ENCODE measurements around the gene MYO7A.

The MYO7A gene

DNA sequence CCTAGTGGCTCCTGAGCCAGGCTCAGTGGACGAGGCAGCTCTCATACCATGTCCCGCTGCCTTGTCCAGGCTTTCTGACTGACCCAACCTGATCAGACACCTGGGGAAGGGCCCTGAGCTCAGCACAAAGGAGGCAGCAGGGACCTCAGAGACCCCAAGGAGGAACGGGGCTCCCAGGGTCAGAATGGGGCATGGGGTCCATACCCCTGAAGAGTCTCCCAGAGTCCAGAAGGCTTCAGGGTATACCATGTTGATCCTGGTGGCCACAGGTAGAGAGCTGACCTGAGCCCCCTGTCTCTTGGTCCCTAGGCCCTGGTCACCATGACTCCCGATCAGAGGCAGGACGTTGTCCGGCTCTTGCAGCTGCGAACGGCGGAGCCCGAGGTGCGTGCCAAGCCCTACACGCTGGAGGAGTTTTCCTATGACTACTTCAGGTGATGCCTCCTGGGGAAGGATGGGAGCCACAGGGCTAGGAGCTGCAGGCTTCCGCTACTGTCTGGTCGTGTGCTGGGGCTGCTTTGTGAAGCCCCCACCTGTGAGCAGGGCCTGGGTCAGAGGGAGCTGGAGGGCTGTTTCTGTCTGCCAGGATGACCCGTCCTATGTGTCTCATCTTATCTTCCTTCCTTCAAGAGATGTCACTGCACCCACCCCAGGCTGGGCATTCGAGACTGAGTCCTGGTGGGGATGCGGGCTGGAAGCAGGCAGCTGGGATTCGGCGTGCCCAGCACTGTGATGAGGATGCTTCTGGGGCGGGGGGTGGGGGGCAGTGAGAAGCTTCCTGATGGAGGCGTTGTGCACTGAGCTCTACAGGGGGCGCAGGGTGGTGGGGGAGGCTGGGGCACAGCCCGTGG is 74.2 kb downstream of the MYO7A start:
- in situ Hi-C loops (cut with MboI; ENCODE audit: low sequenced_read_pairs, unreplicated experiment) = no loop called here
- TF ChIP-seq, protein P1, sequence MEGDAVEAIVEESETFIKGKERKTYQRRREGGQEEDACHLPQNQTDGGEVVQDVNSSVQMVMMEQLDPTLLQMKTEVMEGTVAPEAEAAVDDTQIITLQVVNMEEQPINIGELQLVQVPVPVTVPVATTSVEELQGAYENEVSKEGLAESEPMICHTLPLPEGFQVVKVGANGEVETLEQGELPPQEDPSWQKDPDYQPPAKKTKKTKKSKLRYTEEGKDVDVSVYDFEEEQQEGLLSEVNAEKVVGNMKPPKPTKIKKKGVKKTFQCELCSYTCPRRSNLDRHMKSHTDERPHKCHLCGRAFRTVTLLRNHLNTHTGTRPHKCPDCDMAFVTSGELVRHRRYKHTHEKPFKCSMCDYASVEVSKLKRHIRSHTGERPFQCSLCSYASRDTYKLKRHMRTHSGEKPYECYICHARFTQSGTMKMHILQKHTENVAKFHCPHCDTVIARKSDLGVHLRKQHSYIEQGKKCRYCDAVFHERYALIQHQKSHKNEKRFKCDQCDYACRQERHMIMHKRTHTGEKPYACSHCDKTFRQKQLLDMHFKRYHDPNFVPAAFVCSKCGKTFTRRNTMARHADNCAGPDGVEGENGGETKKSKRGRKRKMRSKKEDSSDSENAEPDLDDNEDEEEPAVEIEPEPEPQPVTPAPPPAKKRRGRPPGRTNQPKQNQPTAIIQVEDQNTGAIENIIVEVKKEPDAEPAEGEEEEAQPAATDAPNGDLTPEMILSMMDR (IDR thresholded peaks at IDR 0.05; ENCODE audit: borderline replicate concordance, control extremely low read depth, extremely low read depth, insufficient read depth, missing control alignments) = no peak
- no peak for DNase-seq (ENCODE audit: low spot score)

DNA sequence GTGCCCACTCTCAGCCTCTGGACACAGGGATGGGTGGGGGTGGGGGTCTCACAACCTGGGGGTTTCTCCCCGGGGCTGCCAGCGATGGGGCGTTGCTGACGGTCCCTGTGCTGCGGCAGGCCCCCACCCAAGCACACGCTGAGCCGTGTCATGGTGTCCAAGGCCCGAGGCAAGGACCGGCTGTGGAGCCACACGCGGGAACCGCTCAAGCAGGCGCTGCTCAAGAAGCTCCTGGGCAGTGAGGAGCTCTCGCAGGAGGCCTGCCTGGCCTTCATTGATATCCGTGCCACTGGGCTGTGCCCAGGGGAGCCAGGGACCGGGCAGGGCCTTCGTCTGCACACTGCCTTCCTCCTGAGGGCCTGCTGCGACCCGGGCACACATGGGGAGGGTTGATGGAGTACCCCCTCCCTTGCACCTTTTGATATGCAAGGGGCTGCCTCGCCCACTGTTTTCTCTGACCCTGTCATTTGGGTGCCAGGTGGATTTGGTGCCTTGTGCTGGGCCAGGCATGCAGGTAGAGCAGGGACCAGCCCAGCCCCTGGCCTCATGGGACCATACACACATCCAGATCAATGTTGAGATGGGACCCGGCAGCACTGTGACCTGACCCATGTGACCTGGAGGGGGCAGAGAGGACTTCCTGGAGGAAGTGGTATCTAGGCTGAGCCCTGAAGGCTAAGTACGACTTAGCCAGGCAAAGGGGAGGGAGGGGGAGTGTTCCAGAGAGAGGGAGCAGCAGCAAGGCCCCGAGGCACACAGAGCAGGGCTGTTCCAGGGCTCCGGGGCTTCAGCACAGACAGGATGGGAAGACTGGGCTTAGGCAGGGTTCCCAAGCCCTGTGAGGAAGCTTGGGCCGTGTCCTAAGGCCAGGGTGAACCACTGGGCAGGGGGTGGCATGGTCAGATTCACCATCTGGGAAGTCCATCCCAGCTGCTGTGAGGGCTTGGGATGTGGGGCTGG is 75.2 kb downstream of the MYO7A start:
- in situ Hi-C loops (cut with MboI; ENCODE audit: low sequenced_read_pairs, unreplicated experiment) = no loop called here
- DNase-seq (ENCODE audit: low spot score) = no peak
- TF ChIP-seq, protein P1 (IDR thresholded peaks at IDR 0.05; ENCODE audit: borderline replicate concordance, control extremely low read depth, extremely low read depth, insufficient read depth, missing control alignments) = no peak

DNA sequence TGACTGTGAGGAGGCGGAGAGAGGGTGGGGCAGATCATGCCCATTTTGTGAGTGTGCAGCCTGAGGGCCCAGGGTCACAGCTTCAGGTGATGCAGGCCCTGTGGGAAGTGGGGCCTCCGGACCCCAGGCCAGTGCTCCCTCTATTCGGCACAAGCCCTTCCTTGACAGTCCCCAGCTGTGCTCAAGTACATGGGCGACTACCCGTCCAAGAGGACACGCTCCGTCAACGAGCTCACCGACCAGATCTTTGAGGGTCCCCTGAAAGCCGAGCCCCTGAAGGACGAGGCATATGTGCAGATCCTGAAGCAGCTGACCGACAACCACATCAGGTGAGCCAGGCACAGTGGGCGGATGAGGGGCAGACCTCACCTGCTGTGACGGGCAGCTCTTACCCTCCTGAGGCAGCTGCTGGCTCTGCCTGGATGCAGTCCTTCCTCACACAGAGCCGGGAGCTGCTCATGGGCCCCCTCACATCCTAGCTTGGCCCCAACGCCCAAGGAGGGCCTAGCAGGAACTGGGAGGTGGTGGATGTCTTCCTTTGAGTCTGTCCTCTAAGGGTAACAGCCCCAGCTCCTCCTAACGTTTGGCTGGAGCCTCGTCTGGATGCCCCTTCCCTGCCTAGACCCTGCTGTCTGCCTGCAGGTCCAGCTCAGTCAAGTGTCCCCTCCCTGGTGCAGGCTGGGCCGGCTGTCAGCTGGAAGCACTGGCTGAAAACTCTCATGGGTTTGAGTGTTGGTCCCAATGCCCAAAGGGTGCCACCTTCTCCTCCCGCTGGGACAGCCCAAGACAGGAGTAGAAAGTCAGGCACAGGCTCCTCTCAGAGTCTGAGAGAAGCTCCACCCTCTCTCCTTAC is 76.1 kb downstream of the MYO7A start:
- TF ChIP-seq, protein P1 (IDR thresholded peaks at IDR 0.05; ENCODE audit: borderline replicate concordance, control extremely low read depth, extremely low read depth, insufficient read depth, missing control alignments) = no peak
- no peak for DNase-seq (ENCODE audit: low spot score)
- in situ Hi-C loops (cut with MboI; ENCODE audit: low sequenced_read_pairs, unreplicated experiment) = no loop called here

DNA sequence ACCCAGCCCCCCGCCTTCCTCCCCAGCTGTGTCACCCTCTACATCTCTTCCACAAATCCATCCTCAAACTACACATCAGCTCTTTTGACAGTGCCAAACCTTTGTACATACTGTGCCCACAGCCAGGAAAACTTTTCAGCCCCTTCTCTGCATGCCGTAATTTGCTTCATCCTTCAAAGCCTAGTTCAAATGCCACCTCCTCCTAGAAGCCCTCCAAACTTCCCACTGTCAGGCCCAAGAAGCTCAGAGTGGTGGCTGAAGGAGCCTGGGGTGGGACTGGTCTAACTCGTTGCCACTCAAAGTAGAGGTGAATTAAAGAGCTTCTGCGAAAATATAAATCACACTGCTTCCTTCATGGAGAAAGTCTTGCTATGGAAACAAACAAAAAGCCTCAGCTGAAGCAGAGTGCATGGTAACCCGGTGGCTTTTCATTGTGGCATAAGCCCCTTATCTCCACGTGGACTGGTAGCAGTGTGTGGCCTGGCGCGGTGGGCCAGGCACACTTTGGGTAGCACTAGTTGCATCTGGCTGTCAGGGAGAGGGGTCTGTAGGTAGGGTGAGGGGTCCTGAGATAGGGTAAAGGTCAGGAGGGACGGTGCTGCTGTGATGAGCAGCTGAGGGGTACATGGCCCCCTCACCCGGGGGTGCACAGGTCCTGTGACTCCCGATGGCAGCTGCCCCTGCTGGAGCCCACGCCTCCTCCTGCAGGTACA is 76.9 kb downstream of the MYO7A start:
- in situ Hi-C loops (cut with MboI; ENCODE audit: low sequenced_read_pairs, unreplicated experiment) = no loop called here
- TF ChIP-seq, protein P1 (IDR thresholded peaks at IDR 0.05; ENCODE audit: borderline replicate concordance, control extremely low read depth, extremely low read depth, insufficient read depth, missing control alignments) = no peak
- no peak for DNase-seq (ENCODE audit: low spot score)

DNA sequence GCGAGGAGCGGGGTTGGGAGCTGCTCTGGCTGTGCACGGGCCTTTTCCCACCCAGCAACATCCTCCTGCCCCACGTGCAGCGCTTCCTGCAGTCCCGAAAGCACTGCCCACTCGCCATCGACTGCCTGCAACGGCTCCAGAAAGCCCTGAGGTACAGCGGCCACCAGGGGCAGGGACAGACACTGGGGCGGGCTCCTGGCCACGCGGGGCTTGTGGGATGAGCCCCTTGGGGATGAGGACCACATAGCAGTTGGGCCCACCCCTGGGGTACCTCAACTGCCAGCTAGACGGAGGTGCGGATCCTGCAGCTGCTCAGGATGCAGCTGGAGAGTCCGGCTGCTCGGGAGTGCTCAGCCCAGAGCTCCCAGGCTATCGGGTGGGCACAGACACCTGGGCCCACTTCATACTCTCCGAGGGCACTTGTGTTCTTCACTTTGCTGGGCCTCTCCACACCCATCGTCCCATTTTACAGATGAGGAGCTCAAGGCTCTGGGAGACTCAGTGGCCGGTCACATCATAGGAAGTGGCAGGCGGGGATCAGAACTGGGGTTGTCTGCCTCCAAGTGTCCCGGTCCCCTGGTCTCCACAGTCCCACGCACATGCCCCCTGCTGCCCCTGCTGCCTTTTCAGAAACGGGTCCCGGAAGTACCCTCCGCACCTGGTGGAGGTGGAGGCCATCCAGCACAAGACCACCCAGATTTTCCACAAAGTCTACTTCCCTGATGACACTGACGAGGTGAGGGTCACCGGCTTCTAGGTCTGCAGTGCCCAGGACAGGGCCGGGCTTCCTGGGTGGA is 77.6 kb downstream of the MYO7A start:
- in situ Hi-C loops (cut with MboI; ENCODE audit: low sequenced_read_pairs, unreplicated experiment) = no loop called here
- DNase-seq (ENCODE audit: low spot score) = no peak
- TF ChIP-seq, protein P1 (IDR thresholded peaks at IDR 0.05; ENCODE audit: borderline replicate concordance, control extremely low read depth, extremely low read depth, insufficient read depth, missing control alignments) = no peak
